Left lung (tissue), 10 donors: ENCODE measurements around the gene UBL4B. TPM values are rescaled to one million over a fixed set of nuclear protein-coding genes. Genes with fewer than 3 reads are reported as not detected.

ENCODE experiments used
- ATAC-seq: fragments of 200-7000 bp; cut with Tn5 transposase; one replicate; pipeline ENCODE4 v1.9.1; 2020; ENCODE audit warnings: moderate library complexity
- DNase-seq, 4 donors: peaks; one replicate each; pipeline ENCODE4 v3.0.0-alpha.2; 2013 to 2020
- H3K27ac ChIP-seq, 2 donors: fragments of 200-600 bp; sonication (generic) in 1 of 2; one replicate each; pipeline versions ENCODE4 v1.5.0 to v1.8.0; 2020 to 2021
- H3K27me3 ChIP-seq, 2 donors: fragments of 200-600 bp; sonication (generic) in 1 of 2; one replicate each; pipeline versions ENCODE4 v1.5.0 to v1.8.0; 2020 to 2021
- H3K36me3 ChIP-seq, 2 donors: fragments of 200-600 bp; sonication (generic) in 1 of 2; one replicate each; pipeline versions ENCODE4 v1.5.0 to v1.8.0; 2020 to 2021
- H3K4me1 ChIP-seq, 2 donors: fragments of 200-600 bp; one replicate each; pipeline ENCODE4 v1.8.0; 2021
- H3K4me3 ChIP-seq, 2 donors: fragments of 200-600 bp; sonication (generic) in 1 of 2; one replicate each; pipeline versions ENCODE4 v1.5.0 to v1.8.0; 2020 to 2021; ENCODE audit warnings: mild to moderate bottlenecking in 1 of 2
- H3K9me3 ChIP-seq, 2 donors: fragments of 200-600 bp; sonication (generic) in 1 of 2; one replicate each; pipeline versions ENCODE4 v1.5.0 to v1.8.0; 2020 to 2021
- CTCF ChIP-seq, 2 donors: fragments of 200-600 bp; sonication (generic) in 1 of 2; IDR thresholded peaks; one replicate each; pipeline versions ENCODE4 v1.5.0 to v1.8.0; 2021; ENCODE audit warnings: antibody characterized with exemption in 2 of 2
- intact Hi-C, 2 donors: fragments of 100-400 bp; cut with DNase I; formaldehyde crosslinking; loops; one replicate each; pipeline versions ENCODE4 v1.11.2 to v1.14.2; 2022
- polyA plus RNA-seq, 6 donors: library from polyadenylated mRNA; unstranded; fragments of 120-200 nt; gene quantifications; one replicate each; pipeline ENCODE4 v1.2.1, GENCODE V29; 2013; ENCODE audit not compliant: insufficient read length in 6 of 6
- total RNA-seq, 2 donors: library from RNA; stranded (reverse); fragmentation: NEBNext Ultra II Directional; extraction: Animal tissue kit (Norgen Biotek cat#: 25700); gene quantifications; one replicate each; pipeline ENCODE4 v1.2.1, GENCODE V29; 2021
- donor health status: DM: no; HTN: yes; CAD: no.
- donor health status: DM: no; HTN: no; CAD: no.

The UBL4B gene
- total and polyA plus RNA-seq, 8 donors: not detected

- intact Hi-C loops: no loop called here
- no peak for DNase-seq
- H3K4me1 ChIP-seq: no peaks in the 10 kb centered on the region
- no peak for TF ChIP-seq CTCF (IDR thresholded peaks at IDR 0.05)
- no peaks in the 10 kb centered on the region for H3K36me3 ChIP-seq
- peaks cover 19 to 84% of the 10 kb centered on the region in 2 donors for H3K27me3 ChIP-seq
- H3K9me3 ChIP-seq: no peaks in the 10 kb centered on the region
- H3K27ac ChIP-seq: no peak overlapping the region
- no peak for ATAC-seq
- no peak overlapping the region for H3K4me3 ChIP-seq
Observed at GRCh38 chr1:110132682-110133081, 20.4 kb downstream of the UBL4B start.

DNA sequence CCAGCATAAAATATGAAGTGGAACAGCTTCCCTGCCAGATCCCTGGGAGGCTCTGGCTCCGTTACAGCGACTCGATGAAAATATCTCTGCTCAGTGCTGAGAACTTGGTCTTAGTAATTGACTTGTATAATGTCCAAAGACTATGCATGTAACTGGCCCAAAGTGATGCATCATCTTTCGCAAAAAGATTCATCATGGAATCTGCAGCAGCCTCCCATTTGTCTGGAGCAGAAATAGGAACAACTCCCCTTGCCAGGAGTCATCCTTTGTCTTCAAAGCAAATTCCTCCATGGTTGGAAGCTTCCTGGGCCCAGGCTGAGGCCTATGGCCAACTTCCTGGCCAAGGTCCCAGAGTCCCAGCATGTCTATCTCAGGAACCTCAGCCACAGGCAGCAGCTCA, 21.2 kb downstream of the UBL4B start:
- Histone ChIP-seq H3K4me3 (no peak overlapping the region), H3K4me1 (no peaks in the 10 kb centered on the region), H3K27me3 (peaks cover 24 to 86% of the 10 kb centered on the region in 2 donors), H3K36me3 (no peaks in the 10 kb centered on the region), H3K27ac (no peak overlapping the region), H3K9me3 (no peaks in the 10 kb centered on the region)
- TF ChIP-seq CTCF (IDR thresholded peaks at IDR 0.05): no peak
- no peak for ATAC-seq
- no peak for DNase-seq
- intact Hi-C loops: no loop called here

DNA sequence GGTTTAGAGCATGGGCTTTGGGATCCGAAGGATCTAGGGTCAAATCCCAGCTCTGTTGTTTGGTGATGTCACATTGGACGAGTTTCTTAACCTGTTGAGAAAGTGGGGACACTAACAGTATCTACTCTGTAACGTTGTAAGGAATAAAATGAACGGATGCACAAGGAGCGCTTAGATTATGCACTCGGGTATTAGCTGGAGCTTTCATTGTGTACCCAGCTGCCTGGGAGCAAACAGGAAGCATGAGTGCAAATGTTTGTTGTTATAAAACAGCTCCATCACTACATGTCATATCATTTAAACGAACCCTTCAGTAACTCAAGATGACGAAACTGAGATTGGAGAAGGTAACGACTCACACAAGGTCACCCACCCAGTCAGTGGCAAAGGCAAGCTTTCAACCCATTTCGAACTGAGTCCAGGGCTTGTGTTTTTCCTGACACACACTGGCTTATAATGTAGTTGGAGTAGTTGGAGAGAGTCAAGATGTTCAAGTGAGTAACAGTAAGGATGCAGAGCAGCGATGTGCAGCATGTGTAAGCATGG, 21.9 kb downstream of the UBL4B start:
- Histone ChIP-seq H3K4me1 (no peaks in the 10 kb centered on the region), H3K9me3 (no peaks in the 10 kb centered on the region), H3K4me3 (no peak overlapping the region), H3K36me3 (no peaks in the 10 kb centered on the region), H3K27ac (no peak overlapping the region), H3K27me3 (peaks cover 24 to 86% of the 10 kb centered on the region in 2 donors)
- ATAC-seq (no peak), DNase-seq (no peak)
- TF ChIP-seq CTCF (IDR thresholded peaks at IDR 0.05): no peak
- intact Hi-C loops: no loop called here

DNA sequence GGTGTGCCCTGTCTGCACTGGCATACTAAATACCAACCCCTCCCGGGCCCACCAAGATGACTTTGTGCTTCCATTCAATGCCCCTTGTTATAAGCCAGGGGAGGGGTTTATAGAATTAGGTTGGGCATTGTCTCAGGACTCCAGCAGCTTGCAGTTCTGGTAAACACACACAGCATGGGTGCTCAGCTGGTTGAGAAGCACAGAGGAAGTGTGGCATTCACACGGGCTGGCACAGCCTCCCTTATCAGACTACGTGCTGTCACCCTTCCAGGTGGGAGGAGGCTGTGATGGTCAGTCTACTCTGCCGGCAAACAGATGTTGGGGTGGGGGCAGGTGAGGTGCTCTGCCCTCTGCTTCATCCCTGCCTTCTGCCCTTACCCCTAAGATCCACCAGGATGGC, 23.0 kb downstream of the UBL4B start:
- ATAC-seq (no peak), DNase-seq (no peak)
- no peaks in the 10 kb centered on the region for H3K9me3 ChIP-seq
- H3K4me3 ChIP-seq: no peak overlapping the region
- no peak overlapping the region for H3K27ac ChIP-seq
- peaks cover 21 to 83% of the 10 kb centered on the region in 2 donors for H3K27me3 ChIP-seq
- H3K4me1 ChIP-seq: no peaks in the 10 kb centered on the region
- no peak for TF ChIP-seq CTCF (IDR thresholded peaks at IDR 0.05)
- intact Hi-C loops: no loop called here
- no peaks in the 10 kb centered on the region for H3K36me3 ChIP-seq

- DNase-seq (no peak), ATAC-seq (no peak)
- TF ChIP-seq CTCF (IDR thresholded peaks at IDR 0.05): no peak
- no peak overlapping the region for H3K4me3 ChIP-seq
- H3K27ac ChIP-seq: no peak overlapping the region
- H3K36me3 ChIP-seq: no peaks in the 10 kb centered on the region
- H3K9me3 ChIP-seq: no peaks in the 10 kb centered on the region
- H3K4me1 ChIP-seq: no peaks in the 10 kb centered on the region
- H3K27me3 ChIP-seq: peaks cover 17 to 83% of the 10 kb centered on the region in 2 donors
- intact Hi-C loops: no loop called here
Observed at GRCh38 chr1:110135666-110136065, 23.4 kb downstream of the UBL4B start.
